ENCODE data around the gene BRI3. TPM values are rescaled to one million over a fixed set of nuclear protein-coding genes. Genes with fewer than 3 reads are reported as not detected.

Gene BRI3
- total RNA-seq, 1 donor: 95.9 TPM

GRCh38 chr7:98236355-98237185, 44.9 kb upstream of the BRI3 start:
- peak; percentile 41 for DNase-seq (ENCODE audit: insufficient read length, low spot score, missing footprints)
- no peaks in the 10 kb centered on the region for H3K27me3 ChIP-seq (ENCODE audit: insufficient read depth, low read length)
- no peaks in the 10 kb centered on the region for H4K20me1 ChIP-seq (ENCODE audit: insufficient read depth, low read length)
- no peaks in the 10 kb centered on the region for H3K79me2 ChIP-seq (ENCODE audit: insufficient read depth, low read length)
- no peak overlapping the region for H3K27ac ChIP-seq (ENCODE audit: low read depth, low read length)
- no peaks in the 10 kb centered on the region for H3K9me3 ChIP-seq (ENCODE audit: low read depth, low read length)
- no peak for TF ChIP-seq CTCF (IDR thresholded peaks at IDR 0.05; ENCODE audit: extremely low read depth, low read depth, low read length)
- H3K4me1 ChIP-seq (ENCODE audit: insufficient read depth, low read length): no peaks in the 10 kb centered on the region
- H3K4me2 ChIP-seq (ENCODE audit: insufficient read depth, low read length): no peak overlapping the region
- H3K36me3 ChIP-seq (ENCODE audit: insufficient read depth, low read length): peaks cover 16% of the 10 kb centered on the region
- no peak overlapping the region for H2AFZ ChIP-seq (ENCODE audit: low read length)
- no peak overlapping the region for H3K4me3 ChIP-seq (ENCODE audit: insufficient read depth, low read length)

GRCh38 chr7:98238076-98238475, 43.4 kb upstream of the BRI3 start:
- no peaks in the 10 kb centered on the region for H3K4me1 ChIP-seq (ENCODE audit: insufficient read depth, low read length)
- H3K9me3 ChIP-seq (ENCODE audit: low read depth, low read length): no peaks in the 10 kb centered on the region
- no peak for TF ChIP-seq CTCF (IDR thresholded peaks at IDR 0.05; ENCODE audit: extremely low read depth, low read depth, low read length)
- no peak overlapping the region for H3K4me2 ChIP-seq (ENCODE audit: insufficient read depth, low read length)
- H3K27ac ChIP-seq (ENCODE audit: low read depth, low read length): no peak overlapping the region
- H4K20me1 ChIP-seq (ENCODE audit: insufficient read depth, low read length): no peaks in the 10 kb centered on the region
- peaks cover 16% of the 10 kb centered on the region for H3K36me3 ChIP-seq (ENCODE audit: insufficient read depth, low read length)
- H3K27me3 ChIP-seq (ENCODE audit: insufficient read depth, low read length): no peaks in the 10 kb centered on the region
- DNase-seq (ENCODE audit: insufficient read length, low spot score, missing footprints): peak; percentile 72
- H3K4me3 ChIP-seq (ENCODE audit: insufficient read depth, low read length): no peak overlapping the region
- H2AFZ ChIP-seq (ENCODE audit: low read length): no peak overlapping the region
- no peaks in the 10 kb centered on the region for H3K79me2 ChIP-seq (ENCODE audit: insufficient read depth, low read length)

- Histone ChIP-seq H3K27me3 (ENCODE audit: insufficient read depth, low read length) (no peaks in the 10 kb centered on the region), H3K4me1 (ENCODE audit: insufficient read depth, low read length) (no peaks in the 10 kb centered on the region), H2AFZ (ENCODE audit: low read length) (no peak overlapping the region), H4K20me1 (ENCODE audit: insufficient read depth, low read length) (no peaks in the 10 kb centered on the region), H3K36me3 (ENCODE audit: insufficient read depth, low read length) (peaks cover 16% of the 10 kb centered on the region), H3K9me3 (ENCODE audit: low read depth, low read length) (no peaks in the 10 kb centered on the region), H3K27ac (ENCODE audit: low read depth, low read length) (peak overlapping the region; percentile 79), H3K79me2 (ENCODE audit: insufficient read depth, low read length) (no peaks in the 10 kb centered on the region), H3K4me2 (ENCODE audit: insufficient read depth, low read length) (no peak overlapping the region), H3K4me3 (ENCODE audit: insufficient read depth, low read length) (no peak overlapping the region)
- no peak for TF ChIP-seq CTCF (IDR thresholded peaks at IDR 0.05; ENCODE audit: extremely low read depth, low read depth, low read length)
- DNase-seq (ENCODE audit: insufficient read length, low spot score, missing footprints): peak; percentile 96
Measured at GRCh38 chr7:98238976-98239375, 42.5 kb upstream of the BRI3 start.

GRCh38 chr7:98240961-98241673, 40.4 kb upstream of the BRI3 start:
- H2AFZ ChIP-seq (ENCODE audit: low read length): no peak overlapping the region
- H3K4me3 ChIP-seq (ENCODE audit: insufficient read depth, low read length): no peak overlapping the region
- H4K20me1 ChIP-seq (ENCODE audit: insufficient read depth, low read length): no peaks in the 10 kb centered on the region
- no peak overlapping the region for H3K4me2 ChIP-seq (ENCODE audit: insufficient read depth, low read length)
- no peak overlapping the region for H3K27ac ChIP-seq (ENCODE audit: low read depth, low read length)
- H3K27me3 ChIP-seq (ENCODE audit: insufficient read depth, low read length): no peaks in the 10 kb centered on the region
- H3K36me3 ChIP-seq (ENCODE audit: insufficient read depth, low read length): peaks cover 16% of the 10 kb centered on the region
- TF ChIP-seq CTCF (IDR thresholded peaks at IDR 0.05; ENCODE audit: extremely low read depth, low read depth, low read length): peak; percentile 85
- DNase-seq (ENCODE audit: insufficient read length, low spot score, missing footprints): peak; percentile 98
- H3K9me3 ChIP-seq (ENCODE audit: low read depth, low read length): no peaks in the 10 kb centered on the region
- H3K79me2 ChIP-seq (ENCODE audit: insufficient read depth, low read length): no peaks in the 10 kb centered on the region
- H3K4me1 ChIP-seq (ENCODE audit: insufficient read depth, low read length): no peaks in the 10 kb centered on the region
